ENCODE results near the gene THAP2.

GRCh38 chr12:71726548-71726947 lies 62.4 kb downstream of the THAP2 start:
- no peak for TF ChIP-seq CTCF (IDR thresholded peaks at IDR 0.05)
- TF ChIP-seq POLR2A (IDR thresholded peaks at IDR 0.05) = no peak

Measured in lower leg skin (tissue), 3 donors.